Endothelial cell (in vitro differentiated cells): Measurements from ENCODE around the gene CLEC2L. TPM values are rescaled to one million over a fixed set of nuclear protein-coding genes. Genes with fewer than 3 reads are reported as not detected.

Experiments
- DNase-seq: peaks from one replicate; pipeline ENCODE4 v3.0.0; 2021; ENCODE audit warnings: low spot score
- H3K27ac Mint-ChIP-seq: one replicate; pipeline ENCODE4 v1.8.0; 2021; ENCODE audit warnings: mixed read lengths, inconsistent platforms; ENCODE audit not compliant: unreplicated experiment
- H3K27me3 Mint-ChIP-seq: one replicate; pipeline ENCODE4 v1.8.0; 2021; ENCODE audit warnings: mild to moderate bottlenecking, moderate library complexity, mixed read lengths, inconsistent platforms; ENCODE audit not compliant: unreplicated experiment
- H3K36me3 Mint-ChIP-seq: one replicate; pipeline ENCODE4 v1.8.0; 2021; ENCODE audit warnings: mild to moderate bottlenecking, low read depth, mixed read lengths, inconsistent platforms; ENCODE audit not compliant: unreplicated experiment
- H3K4me1 Mint-ChIP-seq: one replicate; pipeline ENCODE4 v1.8.0; 2021; ENCODE audit warnings: mild to moderate bottlenecking, mixed read lengths, inconsistent platforms; ENCODE audit not compliant: unreplicated experiment
- H3K4me3 Mint-ChIP-seq: one replicate; pipeline ENCODE4 v1.8.0; 2021; ENCODE audit warnings: mild to moderate bottlenecking, mixed read lengths, inconsistent platforms; ENCODE audit not compliant: unreplicated experiment
- H3K9me3 Mint-ChIP-seq: one replicate; pipeline ENCODE4 v1.8.0; 2021; ENCODE audit warnings: mixed read lengths, inconsistent platforms; ENCODE audit not compliant: unreplicated experiment
- total RNA-seq: library from RNA; stranded (reverse); fragmentation: NEBNext Ultra II Directional; extraction: Animal tissue kit (Norgen Biotek cat#: 25700); gene quantifications from one replicate; pipeline ENCODE4 v1.2.1, GENCODE V29; 2021; ENCODE audit not compliant: unreplicated experiment
- TF ChIP-seq, protein P1 (sequence below): fragments of 200-600 bp; sonication (generic); IDR thresholded peaks from one replicate; pipeline ENCODE4 v1.5.0; 2021; ENCODE audit warnings: antibody characterized with exemption; ENCODE audit not compliant: unreplicated experiment

The CLEC2L gene
- total RNA-seq, 1 donor from 2014 or later, result not detected

DNA sequence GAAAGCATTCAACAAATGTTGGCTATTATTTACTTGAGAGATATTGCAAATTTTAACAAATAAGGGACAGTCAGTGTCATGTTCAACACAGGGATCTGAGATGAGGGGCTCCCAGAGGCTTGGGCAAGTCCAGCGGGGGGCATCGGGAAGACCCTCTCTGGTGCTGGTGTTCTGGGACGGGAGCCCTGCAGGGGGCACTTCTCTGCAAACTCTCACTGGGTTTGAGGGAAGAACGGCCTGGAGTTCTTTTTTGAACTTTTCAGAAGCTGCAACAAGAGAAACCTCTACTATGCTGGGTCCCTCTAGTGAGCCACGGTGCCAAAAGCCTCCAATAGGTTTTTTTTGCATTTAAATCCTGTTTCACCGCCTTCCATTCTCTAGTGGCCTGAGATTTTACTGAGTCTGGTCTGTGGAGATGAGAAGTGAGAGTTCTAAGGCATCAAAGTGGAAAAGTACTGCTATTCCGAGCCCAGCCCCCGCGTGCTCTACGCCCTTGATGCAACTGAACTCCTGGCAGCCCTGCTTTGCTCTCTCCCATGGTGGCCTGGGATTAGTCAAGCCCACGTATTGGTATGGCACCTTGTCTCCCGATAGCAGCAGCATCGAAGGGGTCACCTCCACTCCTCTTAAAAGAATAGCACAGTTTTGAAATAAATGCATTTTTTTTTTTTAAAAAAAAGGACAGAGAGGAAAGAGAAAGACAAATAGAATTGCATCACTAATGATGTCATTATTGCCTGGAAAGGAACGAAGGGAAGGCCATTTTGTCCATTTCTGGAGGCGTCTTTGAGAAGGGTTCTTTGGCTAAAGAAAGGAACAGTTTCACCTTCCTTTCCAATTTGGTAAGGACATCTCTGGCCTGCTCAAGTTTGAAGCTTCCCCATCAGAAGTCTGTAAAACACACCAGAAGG lies 43.5 kb downstream of the CLEC2L start:
- DNase-seq, result no peak
- Mint-ChIP-seq H3K4me1 (peaks cover 38% of the 10 kb centered on the region), H3K9me3 (no peaks in the 10 kb centered on the region), H3K27ac (no peak overlapping the region), H3K27me3 (peaks cover 2% of the 10 kb centered on the region), H3K4me3 (no peak overlapping the region), H3K36me3 (peaks cover 16% of the 10 kb centered on the region)
- TF ChIP-seq, protein P1, sequence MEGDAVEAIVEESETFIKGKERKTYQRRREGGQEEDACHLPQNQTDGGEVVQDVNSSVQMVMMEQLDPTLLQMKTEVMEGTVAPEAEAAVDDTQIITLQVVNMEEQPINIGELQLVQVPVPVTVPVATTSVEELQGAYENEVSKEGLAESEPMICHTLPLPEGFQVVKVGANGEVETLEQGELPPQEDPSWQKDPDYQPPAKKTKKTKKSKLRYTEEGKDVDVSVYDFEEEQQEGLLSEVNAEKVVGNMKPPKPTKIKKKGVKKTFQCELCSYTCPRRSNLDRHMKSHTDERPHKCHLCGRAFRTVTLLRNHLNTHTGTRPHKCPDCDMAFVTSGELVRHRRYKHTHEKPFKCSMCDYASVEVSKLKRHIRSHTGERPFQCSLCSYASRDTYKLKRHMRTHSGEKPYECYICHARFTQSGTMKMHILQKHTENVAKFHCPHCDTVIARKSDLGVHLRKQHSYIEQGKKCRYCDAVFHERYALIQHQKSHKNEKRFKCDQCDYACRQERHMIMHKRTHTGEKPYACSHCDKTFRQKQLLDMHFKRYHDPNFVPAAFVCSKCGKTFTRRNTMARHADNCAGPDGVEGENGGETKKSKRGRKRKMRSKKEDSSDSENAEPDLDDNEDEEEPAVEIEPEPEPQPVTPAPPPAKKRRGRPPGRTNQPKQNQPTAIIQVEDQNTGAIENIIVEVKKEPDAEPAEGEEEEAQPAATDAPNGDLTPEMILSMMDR, result no peak

DNA sequence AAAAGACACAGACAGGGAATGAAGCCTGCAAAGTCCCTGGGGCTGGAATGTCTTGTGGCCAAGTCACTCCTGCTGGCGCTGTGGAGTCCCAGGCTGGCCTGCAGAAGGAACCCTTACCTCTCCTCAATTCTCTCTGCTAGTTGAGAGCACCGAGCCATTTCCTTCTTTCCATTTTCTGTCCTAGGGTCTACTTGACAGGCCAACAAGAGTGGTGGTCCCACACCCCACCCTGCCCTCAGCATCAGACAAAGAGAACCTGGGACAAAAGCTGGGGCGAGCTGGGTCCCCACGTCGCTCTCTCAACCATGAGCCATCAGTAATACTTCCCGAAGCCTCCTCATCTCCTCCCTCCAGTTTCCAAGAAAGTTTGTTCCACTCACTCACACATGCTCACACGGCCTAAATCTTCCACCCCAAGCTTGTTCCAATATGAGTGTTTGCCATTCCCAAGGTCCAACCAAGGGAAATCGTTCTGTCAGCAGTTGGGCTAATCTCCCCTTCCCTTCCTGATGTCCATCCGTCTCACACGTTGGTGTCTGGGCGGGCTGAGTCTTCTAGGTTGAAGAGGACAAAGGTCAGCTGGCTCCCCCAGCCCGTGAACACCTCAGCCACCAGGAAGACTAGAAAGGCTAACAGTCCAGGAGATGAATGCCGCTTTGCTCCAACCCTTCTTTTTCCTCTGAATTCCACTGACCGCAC lies 44.3 kb downstream of the CLEC2L start:
- Mint-ChIP-seq H3K27ac (no peak overlapping the region), H3K36me3 (peaks cover 16% of the 10 kb centered on the region), H3K4me1 (peaks cover 36% of the 10 kb centered on the region), H3K9me3 (no peaks in the 10 kb centered on the region), H3K27me3 (peaks cover 2% of the 10 kb centered on the region), H3K4me3 (no peak overlapping the region)
- DNase-seq, result no peak
- TF ChIP-seq, protein P1, result no peak

DNA sequence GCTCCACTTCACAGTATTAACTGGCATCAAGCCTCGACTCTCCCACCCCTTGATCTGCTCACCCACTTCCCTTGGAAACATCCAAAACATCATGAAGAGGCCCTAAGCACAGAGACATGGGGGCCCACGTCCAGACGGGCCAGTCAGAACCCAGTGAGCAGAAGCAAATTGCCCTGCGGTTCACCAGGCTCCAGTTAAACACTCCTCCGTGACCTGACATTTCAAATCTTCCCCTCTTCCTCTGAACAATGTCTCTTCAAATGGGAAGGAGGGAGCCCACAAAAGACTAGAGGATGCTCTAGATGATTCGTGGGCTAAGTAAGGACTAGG lies 44.8 kb downstream of the CLEC2L start:
- Mint-ChIP-seq H3K4me3 (peak overlapping the region; percentile 18), H3K4me1 (peaks cover 31% of the 10 kb centered on the region), H3K9me3 (no peaks in the 10 kb centered on the region), H3K36me3 (peaks cover 16% of the 10 kb centered on the region), H3K27ac (no peak overlapping the region), H3K27me3 (peaks cover 2% of the 10 kb centered on the region)
- DNase-seq, result no peak
- TF ChIP-seq, protein P1, result no peak

DNA sequence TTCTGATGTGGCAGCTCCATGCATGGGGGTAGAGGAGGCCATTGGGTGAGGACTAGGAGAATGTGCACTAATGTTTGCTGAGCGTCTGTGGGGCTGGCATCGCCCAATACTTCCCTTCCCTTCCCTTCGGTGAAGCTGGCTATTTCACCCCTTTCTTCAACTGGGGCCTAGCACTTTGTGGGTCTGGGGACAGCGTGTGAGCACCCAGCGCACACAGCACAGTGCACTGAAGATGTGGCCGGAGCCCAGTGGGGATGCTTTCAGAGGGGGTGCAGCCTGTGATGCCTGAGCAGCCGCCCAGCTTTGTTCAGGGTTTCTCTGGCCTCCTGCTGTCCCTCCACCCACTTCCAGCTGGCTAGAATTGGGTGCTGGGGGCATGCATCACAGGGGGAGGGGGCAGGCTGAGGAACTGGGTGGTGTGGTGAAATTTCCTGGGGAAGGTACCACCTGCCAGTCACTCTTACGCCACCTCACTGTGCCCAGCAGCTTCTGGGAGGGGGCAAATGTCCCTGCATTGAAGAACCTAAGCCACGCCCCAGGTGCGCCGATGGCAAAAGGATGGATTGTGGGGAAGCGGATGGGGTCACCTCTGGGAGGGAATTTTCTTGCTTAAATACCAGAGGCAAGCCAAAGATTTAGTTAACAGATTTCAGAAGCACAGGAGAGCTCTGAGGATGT lies 45.5 kb downstream of the CLEC2L start:
- no peak for DNase-seq
- Mint-ChIP-seq H3K27ac (no peak overlapping the region), H3K4me3 (no peak overlapping the region), H3K27me3 (peaks cover 2% of the 10 kb centered on the region), H3K36me3 (peaks cover 16% of the 10 kb centered on the region), H3K9me3 (no peaks in the 10 kb centered on the region), H3K4me1 (peaks cover 27% of the 10 kb centered on the region)
- TF ChIP-seq, protein P1, result no peak
